GM21526 (cell line): ENCODE measurements around the gene CFAP410.

Experiments used
- ATAC-seq: cut with Tn5 transposase; IDR thresholded peaks from one replicate; pipeline ENCODE4 v1.9.1; 2021; ENCODE audit warnings: moderate library complexity; ENCODE audit not compliant: unreplicated experiment, low FRiP score

CFAP410 gene

DNA sequence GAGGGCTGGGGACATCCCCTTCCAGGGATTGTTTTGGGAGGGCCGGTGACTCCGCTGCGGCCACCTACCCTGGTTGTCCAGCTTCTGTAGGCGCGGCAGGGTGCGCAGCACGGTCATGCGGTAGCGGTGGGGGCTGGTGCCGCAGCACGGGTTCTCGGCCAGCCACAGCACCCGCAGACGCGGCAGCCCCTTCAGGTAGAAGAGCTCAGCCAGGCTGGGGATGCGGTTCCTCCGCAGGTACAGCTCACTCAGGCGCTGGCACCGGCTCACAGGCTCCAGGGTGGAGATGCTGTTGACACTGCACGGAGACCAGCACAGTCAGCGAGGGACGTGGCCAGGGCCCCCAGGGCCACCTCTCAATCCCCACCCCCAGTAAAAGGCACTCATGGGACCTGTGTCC lies 6.2 kb downstream of the CFAP410 start:
- no peak for ATAC-seq

- no peak for ATAC-seq
Observed at GRCh38 chr21:44332383-44332782, 6.8 kb downstream of the CFAP410 start.

GRCh38 chr21:44331650-44332307 lies 7.4 kb downstream of the CFAP410 start:
- ATAC-seq = no peak

- no peak for ATAC-seq
Observed at GRCh38 chr21:44331209-44331608, 8.0 kb downstream of the CFAP410 start.

GRCh38 chr21:44330698-44331097 lies 8.5 kb downstream of the CFAP410 start:
- no peak for ATAC-seq

- ATAC-seq = no peak
Observed at GRCh38 chr21:44329971-44330681, 9.1 kb downstream of the CFAP410 start.

DNA sequence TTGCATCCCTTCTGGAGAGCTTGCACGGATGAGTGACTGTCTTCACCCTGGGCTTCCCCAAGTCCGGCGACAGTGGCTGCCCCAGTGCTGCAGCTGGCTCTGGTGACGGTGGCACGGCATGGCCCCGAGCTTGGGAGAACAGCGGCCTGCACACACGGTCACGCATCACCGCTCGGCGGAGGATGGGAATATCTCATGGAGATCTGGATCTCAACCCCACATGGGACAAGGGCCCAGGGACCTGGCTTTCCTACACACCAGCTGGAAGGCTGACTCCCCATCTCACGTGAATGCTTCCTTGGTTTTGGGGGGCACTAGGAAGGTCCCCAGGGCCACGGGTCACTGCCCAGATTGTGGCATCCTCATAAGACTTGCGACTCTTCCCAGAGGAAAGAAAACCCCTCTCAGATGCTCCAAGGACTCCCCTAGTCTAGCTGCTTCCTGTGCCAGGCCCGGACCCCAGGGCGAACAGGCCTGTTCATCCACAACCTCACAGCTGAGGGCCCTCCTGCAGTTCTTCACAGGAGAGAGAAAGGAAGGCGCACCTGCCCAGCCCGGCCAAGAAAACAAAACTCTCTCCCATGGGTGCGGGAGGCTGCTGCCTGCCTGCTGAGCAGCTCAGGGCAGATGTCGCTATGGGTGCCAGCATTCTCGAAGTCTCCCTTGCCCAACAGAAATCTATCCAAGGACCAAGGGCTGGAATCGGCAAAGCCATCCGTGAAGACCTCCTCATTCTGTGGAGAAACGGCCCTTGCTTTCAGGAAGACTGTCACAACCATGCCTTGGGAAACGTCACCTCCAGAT lies 9.9 kb downstream of the CFAP410 start:
- ATAC-seq = no peak

DNA sequence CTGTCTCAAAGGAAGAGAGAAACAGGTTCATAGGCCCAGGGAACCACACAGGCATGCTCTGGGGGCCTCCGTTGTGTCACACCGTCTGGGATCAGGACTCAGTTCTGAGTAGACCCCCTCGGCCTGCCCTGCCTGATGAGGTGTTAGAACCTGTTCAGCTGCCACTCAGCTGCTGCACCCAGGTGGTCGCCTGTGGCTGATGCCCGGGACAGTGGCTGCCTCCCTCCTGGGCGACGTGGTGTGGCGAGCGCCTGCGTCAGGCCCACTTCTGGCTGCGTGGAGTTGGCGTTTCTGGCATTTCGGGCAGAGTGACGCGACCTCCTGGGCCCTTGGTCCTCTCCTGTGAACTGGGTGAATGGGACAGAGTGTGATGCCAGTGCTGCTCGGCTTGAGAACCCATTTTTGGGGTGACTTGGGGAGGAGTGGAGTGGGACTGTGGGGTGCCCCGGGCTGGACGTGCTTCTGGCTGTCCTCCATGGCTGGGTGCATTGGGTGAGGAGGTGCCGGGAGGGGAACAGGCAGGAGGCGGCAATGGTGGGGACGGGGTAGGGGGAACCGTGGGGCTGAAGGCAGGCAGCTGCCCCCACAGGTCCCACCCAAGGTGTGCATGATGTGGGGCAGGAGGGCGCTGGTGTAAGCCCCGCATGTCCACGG lies 10.8 kb downstream of the CFAP410 start:
- ATAC-seq = no peak

GRCh38 chr21:44327603-44327974 lies 11.6 kb downstream of the CFAP410 start:
- no peak for ATAC-seq

DNA sequence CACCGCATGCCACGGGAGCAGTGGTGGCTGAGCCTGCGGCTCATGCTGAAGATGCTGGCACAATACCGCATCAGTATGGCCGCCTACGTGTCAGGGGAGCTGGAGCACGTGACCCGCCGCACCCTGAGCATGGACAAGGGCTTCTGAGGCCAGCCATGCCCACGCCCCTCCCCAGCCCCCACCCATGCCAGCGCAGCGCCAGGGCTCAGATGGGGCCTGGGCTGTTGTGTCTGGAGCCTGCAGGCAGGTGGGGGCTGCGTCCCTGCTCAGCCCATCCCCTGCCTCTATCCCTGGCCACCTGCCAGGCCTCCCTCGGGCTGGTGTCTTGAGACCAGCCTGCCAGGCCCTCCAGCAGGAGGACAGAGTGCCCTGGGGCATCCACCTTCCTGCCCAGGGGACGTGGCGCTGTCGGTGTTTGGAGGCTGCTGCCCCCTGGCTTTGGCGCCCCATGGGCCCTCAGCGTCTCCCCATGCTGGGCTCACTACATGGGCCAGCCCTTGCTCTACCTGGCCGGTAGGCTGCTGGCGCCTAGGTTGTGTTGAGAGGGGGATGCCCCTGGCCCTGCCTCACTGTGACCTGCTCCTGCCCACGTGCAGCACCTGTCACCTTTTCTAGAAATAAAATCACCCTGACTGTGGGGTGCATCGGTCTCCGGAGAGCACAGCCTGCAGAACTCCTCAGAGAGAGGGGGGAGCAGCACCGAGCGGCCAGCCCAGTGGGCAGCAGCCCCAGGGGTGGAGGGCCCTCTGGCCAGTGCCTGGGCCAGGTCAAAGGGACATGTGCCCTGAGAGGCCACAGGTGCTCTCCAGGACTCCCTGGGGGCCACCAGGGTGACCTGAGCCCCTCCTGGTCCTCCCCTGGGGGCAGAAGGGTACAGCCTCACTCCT lies 12.2 kb downstream of the CFAP410 start:
- no peak for ATAC-seq

DNA sequence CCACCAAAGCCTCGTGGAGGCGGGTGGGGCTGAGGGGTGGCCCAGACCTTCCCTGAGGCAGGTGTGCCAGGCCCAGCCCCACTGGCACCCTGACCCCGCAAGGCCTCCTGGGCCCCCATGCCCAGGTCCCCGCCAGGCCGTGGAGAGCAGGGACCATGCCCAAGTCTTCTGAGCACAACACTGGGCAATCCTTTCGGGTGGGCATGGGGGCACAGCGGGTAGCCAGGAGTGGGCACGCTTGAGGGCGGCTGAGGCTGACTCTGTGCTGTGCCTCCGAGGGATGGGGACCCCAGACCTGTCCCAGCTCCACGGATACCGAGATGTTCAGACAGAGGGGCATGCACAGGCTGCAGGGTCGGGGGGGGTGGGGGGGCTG lies 12.9 kb downstream of the CFAP410 start:
- ATAC-seq = no peak

GRCh38 chr21:44325386-44326271 lies 13.6 kb downstream of the CFAP410 start:
- no peak for ATAC-seq

GRCh38 chr21:44324854-44325107 lies 14.4 kb downstream of the CFAP410 start:
- no peak for ATAC-seq

DNA sequence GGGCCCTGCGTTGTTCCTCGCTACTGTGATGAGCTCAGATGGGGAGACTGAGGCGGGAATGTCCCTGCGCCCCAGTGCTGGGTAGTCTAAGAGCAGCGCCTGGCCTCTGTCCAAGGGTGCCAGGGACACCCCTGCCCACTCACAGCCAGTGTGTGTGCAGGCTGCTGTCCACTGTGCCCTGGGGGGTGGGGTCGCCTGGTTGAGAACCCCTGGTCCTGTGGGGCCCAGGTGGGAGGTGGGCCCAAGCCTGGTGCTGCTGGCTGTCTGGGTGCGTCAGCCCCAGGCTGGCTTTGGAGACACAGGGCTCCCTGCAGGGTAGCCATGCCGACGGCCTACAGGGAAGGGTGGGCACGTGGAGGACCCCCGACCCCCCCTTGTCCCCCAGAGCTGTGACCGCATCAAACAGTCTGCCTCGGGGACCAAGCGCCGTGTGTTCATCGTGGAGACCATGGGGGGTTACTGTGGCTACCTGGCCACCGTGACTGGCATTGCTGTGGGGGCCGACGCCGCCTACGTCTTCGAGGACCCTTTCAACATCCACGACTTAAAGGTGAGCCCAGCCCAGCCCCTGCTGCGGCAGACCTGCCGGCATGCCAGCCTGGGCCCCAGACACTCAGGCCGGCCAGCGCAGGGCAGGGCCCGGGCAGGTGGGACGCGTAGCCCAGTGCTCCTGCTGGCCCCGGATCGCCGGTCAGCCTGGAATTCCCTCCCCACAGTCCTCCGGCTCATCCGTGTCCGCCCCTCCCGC lies 14.9 kb downstream of the CFAP410 start:
- ATAC-seq = no peak

GRCh38 chr21:44323591-44323990 lies 15.6 kb downstream of the CFAP410 start:
- ATAC-seq = no peak

DNA sequence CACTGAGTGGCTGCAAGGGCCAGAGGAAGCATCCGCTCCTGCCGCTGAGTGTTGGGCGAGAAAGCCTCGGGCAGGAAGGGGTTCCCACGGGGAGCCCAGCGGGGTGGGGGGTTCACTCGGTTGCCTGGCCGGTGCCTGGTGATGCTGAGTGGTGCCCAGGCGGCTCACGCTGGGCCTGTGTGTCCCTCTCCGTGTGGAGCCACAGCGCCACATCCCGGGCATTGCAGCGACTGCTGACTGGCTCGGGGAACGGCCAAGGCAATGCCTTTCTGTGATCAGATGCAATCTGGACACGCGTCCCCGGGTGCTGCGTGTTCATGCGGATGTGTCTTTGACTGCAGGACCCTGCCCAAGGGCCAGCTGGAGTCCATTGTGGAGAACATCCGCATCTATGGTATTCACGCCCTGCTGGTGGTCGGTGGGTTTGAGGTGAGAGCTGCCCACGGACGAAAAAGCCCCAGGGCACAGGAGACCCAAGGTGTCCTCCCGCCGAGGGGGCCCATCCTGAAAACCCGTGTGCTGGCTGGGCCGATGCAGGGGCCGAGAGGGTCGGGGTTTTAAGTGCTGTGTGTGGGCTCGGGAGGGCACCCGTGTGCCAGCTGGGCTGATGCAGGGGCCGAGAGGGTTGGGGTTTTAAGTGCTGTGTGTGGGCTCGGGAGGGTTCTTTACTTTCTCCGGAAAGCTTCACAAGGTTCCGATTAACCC lies 16.4 kb downstream of the CFAP410 start:
- ATAC-seq = no peak

- no peak for ATAC-seq
Observed at GRCh38 chr21:44321846-44322450, 17.2 kb downstream of the CFAP410 start.

- no peak for ATAC-seq
Observed at GRCh38 chr21:44320847-44321246, 18.3 kb downstream of the CFAP410 start.
